Measurements from ENCODE around the gene FUS.

- no peak for TF ChIP-seq POLR2A (IDR thresholded peaks at IDR 0.05; ENCODE audit: low read depth, low read length)
- TF ChIP-seq, protein P1, sequence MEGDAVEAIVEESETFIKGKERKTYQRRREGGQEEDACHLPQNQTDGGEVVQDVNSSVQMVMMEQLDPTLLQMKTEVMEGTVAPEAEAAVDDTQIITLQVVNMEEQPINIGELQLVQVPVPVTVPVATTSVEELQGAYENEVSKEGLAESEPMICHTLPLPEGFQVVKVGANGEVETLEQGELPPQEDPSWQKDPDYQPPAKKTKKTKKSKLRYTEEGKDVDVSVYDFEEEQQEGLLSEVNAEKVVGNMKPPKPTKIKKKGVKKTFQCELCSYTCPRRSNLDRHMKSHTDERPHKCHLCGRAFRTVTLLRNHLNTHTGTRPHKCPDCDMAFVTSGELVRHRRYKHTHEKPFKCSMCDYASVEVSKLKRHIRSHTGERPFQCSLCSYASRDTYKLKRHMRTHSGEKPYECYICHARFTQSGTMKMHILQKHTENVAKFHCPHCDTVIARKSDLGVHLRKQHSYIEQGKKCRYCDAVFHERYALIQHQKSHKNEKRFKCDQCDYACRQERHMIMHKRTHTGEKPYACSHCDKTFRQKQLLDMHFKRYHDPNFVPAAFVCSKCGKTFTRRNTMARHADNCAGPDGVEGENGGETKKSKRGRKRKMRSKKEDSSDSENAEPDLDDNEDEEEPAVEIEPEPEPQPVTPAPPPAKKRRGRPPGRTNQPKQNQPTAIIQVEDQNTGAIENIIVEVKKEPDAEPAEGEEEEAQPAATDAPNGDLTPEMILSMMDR (IDR thresholded peaks at IDR 0.05; ENCODE audit: extremely low read depth in 1 of 2, insufficient read depth in 1 of 2, low read depth in 1 of 2, low read length in 2 of 2) = no peak
- no peak for TF ChIP-seq JUN (IDR thresholded peaks at IDR 0.05; ENCODE audit: borderline replicate concordance, insufficient read depth, insufficient read length, low read depth)
- TF ChIP-seq MAX (IDR thresholded peaks at IDR 0.05; ENCODE audit: insufficient read depth, insufficient read length) = no peak
- no peak for TF ChIP-seq EZH2 (IDR thresholded peaks at IDR 0.05; ENCODE audit: borderline replicate concordance, low read depth, low read length, severe bottlenecking)
- TF ChIP-seq FOS (IDR thresholded peaks at IDR 0.05; ENCODE audit: borderline replicate concordance, insufficient read depth, low read length) = no peak
- no peak for TF ChIP-seq POLR2AphosphoS5 (IDR thresholded peaks at IDR 0.05; ENCODE audit: insufficient read depth, low read depth, low read length)
Measured at GRCh38 chr16:31133046-31133501, 46.9 kb upstream of the FUS start.
